Esophagus squamous epithelium (tissue), 5 donors: ENCODE data around the gene CCDC51. TPM values are rescaled to one million over a fixed set of nuclear protein-coding genes. Genes with fewer than 3 reads are reported as not detected.

Experiments used
- DNase-seq: peaks from one replicate; lab custom pipeline; 2025; lab: John Stamatoyannopoulos, UW
- H3K27ac ChIP-seq, 4 donors: fragments of 200-600 bp; sonication (generic); one replicate each; pipeline ENCODE4 v1.5.1; 2016 to 2019; ENCODE audit warnings: mild to moderate bottlenecking in 1 of 4
- H3K27me3 ChIP-seq, 4 donors: fragments of 200-600 bp; sonication (generic); 1 replicate in 3 of 4; 2 replicates in 1 of 4; pipeline versions ENCODE4 v1.5.1 to v1.6.0; 2017 to 2021; ENCODE audit warnings: antibody characterized with exemption in 1 of 4
- H3K36me3 ChIP-seq, 3 donors: fragments of 200-600 bp; sonication (generic); one replicate each; pipeline ENCODE4 v1.5.1; 2016 to 2019
- H3K4me1 ChIP-seq, 3 donors: fragments of 200-600 bp; sonication (generic); one replicate each; pipeline ENCODE4 v1.5.1; 2017 to 2019
- H3K4me3 ChIP-seq, 4 donors: fragments of 200-600 bp; sonication (generic); 1 replicate in 3 of 4; 2 replicates in 1 of 4; pipeline ENCODE4 v1.5.1; 2016 to 2019; ENCODE audit warnings: mild to moderate bottlenecking in 2 of 4, moderate library complexity in 1 of 4
- H3K9me3 ChIP-seq, 3 donors: fragments of 200-600 bp; sonication (generic); one replicate each; pipeline ENCODE4 v1.5.1; 2016 to 2019
- POLR2A ChIP-seq, 4 donors: fragments of 450-650 bp; IDR thresholded peaks; one replicate each; pipeline ENCODE4 v1.6.1; 2017; ENCODE audit warnings: antibody characterized with exemption in 4 of 4, mild to moderate bottlenecking in 4 of 4, moderate library complexity in 3 of 4
- WGBS, 2 donors: methylation state at CpG; one replicate each; pipeline ENCODE4 v1.1.5; 2018; 5-methylcytosine and 5-hydroxymethylcytosine counted together
- intact Hi-C: fragments of 100-400 bp; cut with DNase I; formaldehyde crosslinking; loops from one replicate; pipeline ENCODE4 v1.15.0; 2022
- total RNA-seq, 4 donors: library from RNA; depleted of rRNA; stranded (reverse); fragments of >200 nt; gene quantifications; one replicate each; pipeline ENCODE4 v1.1.0, GENCODE V29; 2016
- TF ChIP-seq, protein P1 (sequence below), 6 experiments: fragments of 450-650 bp in 4 of 6; fragments of 200-600 bp in 2 of 6; sonication (generic) in 2 of 6; IDR thresholded peaks; one replicate each; pipeline ENCODE4 v1.5.1; 2016 to 2019; ENCODE audit warnings: antibody characterized with exemption in 6 of 6, mild to moderate bottlenecking in 4 of 6, moderate library complexity in 4 of 6
- donor health status: DM: yes; HTN: yes; CAD: no.

The CCDC51 gene
- total RNA-seq, 4 donors from 2014 or later: 15.1 to 31.3 (median 18.2) TPM

DNA sequence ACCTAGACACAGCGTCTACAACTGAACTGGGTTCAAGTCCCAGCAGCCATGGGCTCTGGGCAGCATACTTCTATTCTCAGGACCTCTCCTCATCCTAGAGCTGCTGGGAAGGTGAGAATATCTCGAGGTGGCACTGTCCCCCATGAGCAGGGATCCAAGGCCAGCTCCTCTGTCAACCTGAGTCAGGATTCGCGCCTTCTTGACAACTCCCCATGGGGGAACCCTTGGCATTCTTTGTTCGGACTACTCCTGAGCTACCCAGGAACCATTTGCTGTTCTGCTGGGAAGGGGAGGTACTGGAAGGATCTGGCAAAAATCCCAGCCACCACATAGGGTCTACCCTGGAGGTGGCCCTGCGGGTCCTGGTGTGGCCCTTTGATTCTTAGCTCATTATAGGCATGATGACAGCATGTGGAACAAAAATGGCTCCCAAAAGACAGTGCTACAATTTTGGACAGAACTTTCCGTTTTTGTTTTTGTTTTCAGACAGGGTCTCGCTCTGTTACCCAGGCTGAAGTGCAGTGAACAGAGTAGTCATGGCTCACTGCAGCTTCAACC is 32.3 kb downstream of the CCDC51 start:
- H3K9me3 ChIP-seq: no peaks in the 10 kb centered on the region
- no peak for DNase-seq
- peaks cover 47 to 100% (median 53%) of the 10 kb centered on the region in 3 donors for H3K36me3 ChIP-seq
- TF ChIP-seq POLR2A (IDR thresholded peaks at IDR 0.05): no peak
- TF ChIP-seq, protein P1, sequence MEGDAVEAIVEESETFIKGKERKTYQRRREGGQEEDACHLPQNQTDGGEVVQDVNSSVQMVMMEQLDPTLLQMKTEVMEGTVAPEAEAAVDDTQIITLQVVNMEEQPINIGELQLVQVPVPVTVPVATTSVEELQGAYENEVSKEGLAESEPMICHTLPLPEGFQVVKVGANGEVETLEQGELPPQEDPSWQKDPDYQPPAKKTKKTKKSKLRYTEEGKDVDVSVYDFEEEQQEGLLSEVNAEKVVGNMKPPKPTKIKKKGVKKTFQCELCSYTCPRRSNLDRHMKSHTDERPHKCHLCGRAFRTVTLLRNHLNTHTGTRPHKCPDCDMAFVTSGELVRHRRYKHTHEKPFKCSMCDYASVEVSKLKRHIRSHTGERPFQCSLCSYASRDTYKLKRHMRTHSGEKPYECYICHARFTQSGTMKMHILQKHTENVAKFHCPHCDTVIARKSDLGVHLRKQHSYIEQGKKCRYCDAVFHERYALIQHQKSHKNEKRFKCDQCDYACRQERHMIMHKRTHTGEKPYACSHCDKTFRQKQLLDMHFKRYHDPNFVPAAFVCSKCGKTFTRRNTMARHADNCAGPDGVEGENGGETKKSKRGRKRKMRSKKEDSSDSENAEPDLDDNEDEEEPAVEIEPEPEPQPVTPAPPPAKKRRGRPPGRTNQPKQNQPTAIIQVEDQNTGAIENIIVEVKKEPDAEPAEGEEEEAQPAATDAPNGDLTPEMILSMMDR (IDR thresholded peaks at IDR 0.05): no peak
- intact Hi-C loops: no loop called here
- no peaks in the 10 kb centered on the region for H3K27me3 ChIP-seq
- peak overlapping the region in 2 of 4 donors; percentile 17 to 25 for H3K27ac ChIP-seq
- H3K4me3 ChIP-seq: no peak overlapping the region
- 84 to 87% methylated on average over 7 to 8 of the region's 8 CpGs for WGBS, 2 donors
- H3K4me1 ChIP-seq: peaks cover 8 to 64% (median 9%) of the 10 kb centered on the region in 3 donors

GRCh38 chr3:48406443-48407431 is 33.2 kb downstream of the CCDC51 start:
- intact Hi-C loops: no loop called here
- Histone ChIP-seq H3K27me3 (no peaks in the 10 kb centered on the region), H3K9me3 (no peaks in the 10 kb centered on the region), H3K4me1 (peaks cover 14 to 64% (median 17%) of the 10 kb centered on the region in 3 donors), H3K4me3 (no peak overlapping the region), H3K36me3 (peaks cover 38 to 92% (median 44%) of the 10 kb centered on the region in 3 donors), H3K27ac (peak overlapping the region; percentile 9 to 86 (median 49))
- TF ChIP-seq, protein P1 (IDR thresholded peaks at IDR 0.05): no peak
- no peak for TF ChIP-seq POLR2A (IDR thresholded peaks at IDR 0.05)
- 75 to 77% methylated on average over 14 to 15 of the region's 18 CpGs for WGBS, 2 donors
- DNase-seq: no peak

DNA sequence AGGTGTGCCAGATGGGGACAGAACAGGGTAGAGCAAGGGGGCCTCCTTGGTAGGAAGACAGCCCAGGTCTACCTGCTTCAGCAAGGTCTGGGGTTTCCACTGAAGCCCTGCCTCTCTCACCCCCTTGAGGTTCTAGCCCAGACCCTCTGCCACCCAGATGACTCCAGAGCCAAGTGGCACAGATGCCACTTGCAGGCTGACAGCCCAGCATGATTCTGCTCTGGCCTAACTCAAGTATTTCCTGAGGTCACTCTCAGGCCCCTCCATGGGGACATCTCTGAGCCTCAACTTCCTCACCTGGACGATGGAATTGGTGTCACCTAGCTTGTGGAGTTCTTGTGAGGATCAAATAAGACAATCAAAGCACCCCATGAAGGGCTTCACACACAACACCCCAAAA is 33.9 kb downstream of the CCDC51 start:
- Histone ChIP-seq H3K4me1 (peaks cover 15 to 69% (median 24%) of the 10 kb centered on the region in 3 donors), H3K4me3 (no peak overlapping the region), H3K27ac (peak overlapping the region; percentile 2 to 86 (median 76)), H3K27me3 (no peaks in the 10 kb centered on the region), H3K9me3 (no peaks in the 10 kb centered on the region), H3K36me3 (peaks cover 31 to 84% (median 38%) of the 10 kb centered on the region in 3 donors)
- TF ChIP-seq POLR2A (IDR thresholded peaks at IDR 0.05): no peak
- TF ChIP-seq, protein P1 (IDR thresholded peaks at IDR 0.05): no peak
- no peak for DNase-seq
- WGBS, 2 donors: 86% methylated on average over 1 of the region's 1 CpG; no CpG with 5 or more reads in 1 of the 2 donors
- intact Hi-C loops: no loop called here

DNA sequence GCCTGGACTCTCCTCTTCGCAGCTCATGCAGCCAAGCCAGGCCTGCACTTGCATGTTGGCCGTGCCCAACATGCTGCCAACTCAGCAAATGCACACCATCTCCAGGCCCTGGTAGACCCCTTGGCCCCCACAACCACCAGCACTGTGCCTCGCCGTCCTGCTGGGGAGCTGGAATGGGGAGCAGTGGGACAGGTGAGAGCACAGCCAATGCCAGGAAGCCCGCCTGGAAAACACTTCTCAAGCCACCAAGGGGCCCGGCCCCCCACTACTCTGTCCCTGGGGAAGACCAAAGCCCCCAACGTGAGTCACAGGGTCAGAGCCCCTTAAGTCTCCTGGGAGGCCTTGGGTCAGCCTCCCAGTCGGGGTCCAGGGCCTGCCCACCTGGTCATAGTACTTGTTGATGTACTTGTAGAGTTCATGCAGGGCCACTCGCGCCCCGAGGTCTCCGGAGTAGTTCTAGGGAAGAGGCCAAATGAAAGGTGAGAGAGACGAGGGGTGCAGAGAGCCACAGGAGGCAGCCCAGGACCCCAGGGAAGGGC is 34.5 kb downstream of the CCDC51 start:
- intact Hi-C loops: no loop called here
- TF ChIP-seq POLR2A (IDR thresholded peaks at IDR 0.05): no peak
- TF ChIP-seq, protein P1 (IDR thresholded peaks at IDR 0.05): no peak
- Histone ChIP-seq H3K9me3 (no peaks in the 10 kb centered on the region), H3K36me3 (peaks cover 25 to 79% (median 32%) of the 10 kb centered on the region in 3 donors), H3K27ac (peak overlapping the region; percentile 71 to 86 (median 84)), H3K4me1 (peaks cover 15 to 74% (median 25%) of the 10 kb centered on the region in 3 donors), H3K4me3 (no peak overlapping the region), H3K27me3 (no peaks in the 10 kb centered on the region)
- 53 to 54% methylated on average over 5 to 6 of the region's 13 CpGs for WGBS, 2 donors
- no peak for DNase-seq
